GM21717 (cell line): ENCODE data around the gene MYT1.

Source experiments
- ATAC-seq: cut with Tn5 transposase; IDR thresholded peaks from one replicate; pipeline ENCODE4 v1.9.1; 2021; ENCODE audit warnings: mild to moderate bottlenecking, moderate library complexity; ENCODE audit not compliant: unreplicated experiment

The MYT1 gene

GRCh38 chr20:64212755-64213154 lies 48.5 kb downstream of the MYT1 start:
- ATAC-seq = no peak

- ATAC-seq = no peak
Measured at GRCh38 chr20:64214113-64214512, 49.9 kb downstream of the MYT1 start.

- ATAC-seq = no peak
Measured at GRCh38 chr20:64214952-64215351, 50.7 kb downstream of the MYT1 start.

DNA sequence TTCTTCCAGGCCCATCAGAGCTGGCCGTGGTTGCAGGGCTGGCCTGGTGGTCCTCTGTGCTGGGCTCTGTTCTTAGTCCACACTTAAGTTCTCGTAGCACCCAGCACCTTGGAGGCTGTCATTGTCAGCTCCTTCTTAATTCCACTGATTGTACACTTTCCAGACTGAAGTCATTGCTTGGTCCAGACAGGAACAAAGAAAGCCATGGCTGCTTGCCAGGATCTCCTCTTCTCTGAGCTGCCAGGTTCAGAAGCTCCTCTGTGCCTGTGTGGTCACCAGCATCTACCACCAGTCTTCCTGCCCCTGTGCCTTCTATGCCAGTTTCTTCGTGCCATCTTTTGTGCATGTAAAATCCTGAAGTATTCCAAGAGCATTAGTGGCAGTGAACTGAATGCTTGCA lies 51.8 kb downstream of the MYT1 start:
- no peak for ATAC-seq

- ATAC-seq = no peak
Measured at GRCh38 chr20:64216910-64217309, 52.7 kb downstream of the MYT1 start.

DNA sequence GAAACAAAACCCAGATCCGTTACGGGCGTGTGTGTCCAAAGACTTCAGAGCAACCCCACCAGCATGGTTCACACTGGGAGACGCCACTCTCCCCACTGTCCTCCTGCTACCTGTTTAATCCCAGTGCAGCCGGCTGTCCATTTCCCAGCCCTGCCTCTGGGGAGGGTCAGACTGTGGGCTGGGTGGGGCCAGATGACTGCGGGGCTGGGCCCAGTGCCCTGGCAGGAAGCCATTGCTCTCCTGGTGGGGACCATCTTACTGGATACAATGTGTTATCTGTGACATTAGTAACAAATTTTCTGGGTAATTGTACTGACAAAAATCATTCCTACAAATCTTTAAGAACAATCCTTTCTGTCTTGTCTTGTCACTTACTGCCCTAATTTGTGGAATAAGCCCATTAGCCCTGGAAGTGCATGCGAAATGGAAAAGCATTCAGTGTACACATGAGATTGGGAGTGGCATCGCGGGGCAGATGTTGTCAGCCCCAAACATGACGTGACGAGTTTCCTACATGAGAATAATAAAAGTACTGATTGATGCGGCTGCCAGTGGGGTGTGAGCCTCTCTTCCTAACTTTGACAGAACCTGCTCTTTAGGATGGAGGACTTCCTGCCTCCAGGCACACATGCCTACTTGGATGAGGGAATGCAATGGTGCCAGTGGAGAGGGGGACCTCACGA lies 53.4 kb downstream of the MYT1 start:
- no peak for ATAC-seq

DNA sequence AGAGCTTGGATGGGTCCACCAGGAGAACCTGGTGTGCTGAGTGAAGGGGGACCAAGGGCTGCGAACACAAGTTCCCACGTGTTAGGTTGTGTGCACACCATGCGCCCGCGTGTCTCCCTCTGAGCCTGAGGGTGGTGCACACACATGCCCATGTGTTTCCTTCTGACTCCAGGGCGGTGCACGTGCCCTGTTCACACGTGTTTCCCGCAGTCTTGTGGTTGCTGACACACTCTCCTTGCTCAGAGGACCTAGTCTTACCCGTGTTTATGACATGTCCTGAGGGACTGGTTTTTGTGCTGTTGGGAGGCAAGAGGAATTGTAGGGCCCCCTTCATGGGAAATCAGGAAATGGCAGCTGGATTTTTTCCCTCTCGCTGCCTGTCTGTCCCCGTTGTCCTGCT lies 55.0 kb downstream of the MYT1 start:
- ATAC-seq = no peak

- no peak for ATAC-seq
Measured at GRCh38 chr20:64219730-64220129, 55.5 kb downstream of the MYT1 start.

DNA sequence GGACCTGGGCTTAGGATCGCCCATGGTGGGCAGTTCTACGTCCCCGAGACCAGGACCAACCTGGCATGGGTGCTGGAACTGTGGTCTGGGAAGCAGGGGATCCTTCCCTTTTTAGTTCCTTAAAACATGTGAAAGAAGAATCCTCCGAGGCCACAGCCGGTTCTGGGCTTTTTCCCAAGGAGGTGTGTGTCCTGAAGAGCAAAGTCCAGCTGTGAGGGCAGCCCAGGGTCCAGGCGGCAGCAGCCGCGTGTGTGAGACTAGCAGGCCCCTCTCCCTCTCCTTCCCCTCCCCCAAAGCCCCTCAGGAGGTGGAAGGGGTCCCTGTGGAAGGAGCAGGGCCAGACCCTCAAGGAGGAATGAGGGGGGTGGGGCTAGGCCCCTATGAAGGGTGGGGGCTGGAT lies 56.2 kb downstream of the MYT1 start:
- ATAC-seq = no peak

GRCh38 chr20:64220891-64221527 lies 56.8 kb downstream of the MYT1 start:
- ATAC-seq = no peak

GRCh38 chr20:64222291-64222735 lies 58.1 kb downstream of the MYT1 start:
- ATAC-seq = no peak

GRCh38 chr20:64222851-64223525 lies 58.7 kb downstream of the MYT1 start:
- no peak for ATAC-seq

DNA sequence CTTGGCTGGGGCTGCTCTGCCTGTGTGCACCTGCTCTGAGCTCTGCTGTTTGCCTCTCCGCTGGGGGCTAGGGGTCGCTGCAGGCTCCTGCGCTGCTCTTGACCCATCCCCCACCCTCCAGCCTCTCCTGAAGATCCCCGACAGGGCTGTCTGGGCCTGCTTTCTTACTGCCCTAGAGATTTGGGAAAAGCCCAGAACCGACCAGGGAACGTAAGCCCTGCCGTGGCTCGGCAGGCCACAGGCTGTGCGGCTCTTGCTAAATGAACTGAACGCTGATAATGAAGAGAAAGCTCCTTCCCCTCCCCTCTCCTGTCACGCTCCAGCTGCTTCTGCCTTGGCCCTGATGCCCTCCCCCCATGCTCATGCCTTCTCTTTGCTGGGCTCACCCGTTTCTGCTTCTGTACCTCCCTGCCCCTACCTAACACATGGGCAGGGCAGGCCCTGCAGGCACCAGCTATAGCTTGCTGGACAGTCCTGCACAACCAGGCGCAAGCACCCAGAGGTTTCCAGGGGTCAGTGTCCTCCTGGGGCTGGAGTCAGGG lies 59.3 kb downstream of the MYT1 start:
- no peak for ATAC-seq

DNA sequence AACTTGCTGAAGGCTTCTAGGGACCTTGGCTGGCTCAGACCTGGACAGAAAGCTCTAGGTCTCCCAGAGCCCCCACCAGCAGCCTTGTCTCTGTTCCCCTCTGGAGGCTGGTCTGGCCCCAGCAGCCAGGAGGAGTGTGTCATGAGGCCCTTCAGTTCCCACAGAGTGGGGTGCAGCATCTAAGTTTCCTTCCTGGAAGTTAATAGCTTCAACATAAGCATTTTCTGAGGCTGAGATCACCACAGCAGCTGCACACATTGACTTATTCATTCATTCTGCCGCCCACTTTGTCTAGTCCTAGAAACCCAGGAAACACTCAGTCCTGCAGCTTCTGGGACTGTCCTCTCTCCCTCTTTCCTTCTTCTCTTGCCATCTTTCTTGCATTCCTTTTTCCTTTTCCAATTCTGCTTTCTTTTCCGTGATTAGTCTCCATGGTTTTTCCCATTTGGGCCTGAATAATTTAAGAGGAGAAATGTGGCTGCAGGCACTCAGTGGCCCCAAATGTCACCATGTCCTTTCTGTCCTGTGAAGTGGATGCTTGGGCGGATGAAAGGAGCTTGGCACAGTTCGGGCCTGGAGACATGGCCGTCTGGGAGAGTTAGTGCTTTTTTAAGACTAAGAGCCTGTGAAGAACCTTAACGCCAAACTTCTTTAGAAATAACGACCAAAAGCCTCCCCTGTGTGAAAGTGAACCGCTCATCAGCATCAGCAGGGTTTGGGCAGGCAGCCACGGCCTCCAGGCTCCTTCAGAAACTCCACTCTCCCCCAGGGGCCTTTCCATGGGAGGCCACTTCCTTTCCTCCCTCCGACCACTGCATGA lies 60.3 kb downstream of the MYT1 start:
- ATAC-seq = no peak

GRCh38 chr20:64225171-64225595 lies 60.9 kb downstream of the MYT1 start:
- no peak for ATAC-seq

GRCh38 chr20:64225828-64226598 lies 61.8 kb downstream of the MYT1 start:
- no peak for ATAC-seq

- no peak for ATAC-seq
Measured at GRCh38 chr20:64226686-64227580, 62.7 kb downstream of the MYT1 start.

DNA sequence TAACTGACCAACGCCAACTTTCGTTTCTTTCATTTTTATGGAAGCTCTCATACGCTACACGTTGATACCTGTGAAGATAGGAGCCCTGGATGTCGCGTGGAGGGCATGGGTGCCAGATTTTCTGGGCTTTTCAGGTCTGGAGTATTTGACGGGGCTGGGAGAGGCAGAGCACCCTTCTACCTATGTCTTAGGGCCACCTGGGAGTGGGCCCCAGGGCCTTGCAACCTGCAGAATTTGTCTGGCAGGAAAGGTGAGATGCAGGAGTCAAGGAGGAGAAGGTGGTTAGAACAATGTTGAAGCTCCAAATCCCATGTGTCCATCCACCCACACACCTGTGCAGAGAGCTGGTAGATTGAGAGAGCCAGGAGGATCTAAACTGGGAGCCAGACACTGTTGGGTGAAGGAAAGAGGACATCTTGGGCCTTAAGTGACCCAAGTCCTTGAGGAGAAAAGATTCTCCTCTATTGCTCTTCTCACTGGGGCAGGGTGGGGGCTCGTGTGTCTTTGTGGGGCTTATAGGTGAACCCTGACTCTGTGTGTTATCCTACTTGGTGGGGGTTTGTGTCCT lies 63.9 kb downstream of the MYT1 start:
- no peak for ATAC-seq
